ENCODE measurements around the gene EPS8. TPM values are rescaled to one million over a fixed set of nuclear protein-coding genes. Genes with fewer than 3 reads are reported as not detected.

Gene EPS8
- total RNA-seq, 1 experiment from 2014 or later = 232 TPM

DNA sequence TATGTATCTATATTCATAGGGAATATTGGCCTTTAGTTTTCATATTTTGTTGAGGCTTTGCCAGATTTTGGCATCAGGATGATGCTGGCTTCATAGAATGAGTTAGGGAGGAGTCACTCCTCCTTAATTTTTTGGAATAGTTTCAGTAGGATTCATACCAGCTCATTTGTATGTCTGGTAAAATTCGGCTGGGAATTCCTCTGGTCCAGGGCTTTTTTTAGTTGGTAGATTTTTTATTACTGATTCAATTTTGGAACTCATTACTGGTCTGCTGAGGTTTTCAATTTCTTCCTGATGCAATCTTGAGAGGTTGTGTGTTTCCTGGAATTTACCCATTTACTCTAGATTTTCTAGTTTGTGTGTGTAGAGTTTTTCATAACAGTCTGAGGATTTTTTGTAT, 175.2 kb downstream of the EPS8 start:
- Histone ChIP-seq H3K4me2 (no peak overlapping the region), H3K4me1 (replicated peaks; ENCODE audit: insufficient read depth) (no peaks in the 10 kb centered on the region), H3K27me3 (ENCODE audit: insufficient read depth, low read depth) (no peaks in the 10 kb centered on the region), H2AFZ (no peak overlapping the region), H3F3A (ENCODE audit: insufficient read depth, low read depth) (no peaks in the 10 kb centered on the region), H3K9me3 (ENCODE audit: insufficient read depth, low read depth) (peaks cover 23% of the 10 kb centered on the region; the same call in 1 of the 2 replicates), H3K79me2 (ENCODE audit: low read depth) (no peaks in the 10 kb centered on the region), H3K4me3 (no peak overlapping the region), H4K20me1 (ENCODE audit: insufficient read depth) (no peaks in the 10 kb centered on the region), H3K36me3 (ENCODE audit: low read depth) (no peaks in the 10 kb centered on the region; the same call in 1 of the 2 replicates), H3K9me2 (ENCODE audit: insufficient read depth) (no peaks in the 10 kb centered on the region), H3K27ac (no peak overlapping the region)
- BruUV-seq (replicated peaks) = no TSS peak
- POLR2A ChIA-PET (ENCODE audit: unreplicated experiment) = no interaction called here
- no peak for DNase-seq
- CTCF ChIA-PET = no interaction called here
- TF ChIP-seq EZH2 (IDR thresholded peaks at IDR 0.05; ENCODE audit: low read depth) = no peak
- intact Hi-C loops (cut with micrococcal nuclease; ENCODE audit: unreplicated experiment) = no loop called here

DNA sequence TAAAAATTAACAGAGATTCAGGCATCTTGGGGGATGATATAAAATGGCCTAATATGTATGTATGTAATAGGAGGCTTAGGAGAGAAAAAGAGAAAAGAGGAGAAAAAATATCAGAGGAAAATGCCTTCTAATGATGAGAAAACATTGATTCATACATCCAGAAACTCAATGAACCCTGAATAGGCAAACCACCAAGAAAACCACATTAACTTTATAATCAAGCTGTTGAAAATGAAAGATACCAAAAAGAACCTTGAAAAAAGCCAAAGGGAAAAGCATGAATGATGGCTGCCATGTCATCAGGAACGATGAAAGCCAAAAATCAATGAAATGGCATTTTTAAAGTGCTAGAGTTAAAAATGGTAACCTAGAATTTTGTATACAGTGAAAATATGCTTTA, 180.2 kb downstream of the EPS8 start:
- no peaks in the 10 kb centered on the region for H3F3A ChIP-seq (ENCODE audit: insufficient read depth, low read depth)
- H3K36me3 ChIP-seq (ENCODE audit: low read depth) = no peaks in the 10 kb centered on the region
- H4K20me1 ChIP-seq (ENCODE audit: insufficient read depth) = no peaks in the 10 kb centered on the region
- no peak overlapping the region for H3K4me2 ChIP-seq
- no peaks in the 10 kb centered on the region for H3K79me2 ChIP-seq (ENCODE audit: low read depth)
- H3K9me3 ChIP-seq (ENCODE audit: insufficient read depth, low read depth) = peaks cover 4% of the 10 kb centered on the region; the same call in 1 of the 2 replicates
- H3K27me3 ChIP-seq (ENCODE audit: insufficient read depth, low read depth) = no peaks in the 10 kb centered on the region
- no peaks in the 10 kb centered on the region for H3K9me2 ChIP-seq (ENCODE audit: insufficient read depth)
- H3K4me3 ChIP-seq = no peak overlapping the region
- TF ChIP-seq, protein P1, sequence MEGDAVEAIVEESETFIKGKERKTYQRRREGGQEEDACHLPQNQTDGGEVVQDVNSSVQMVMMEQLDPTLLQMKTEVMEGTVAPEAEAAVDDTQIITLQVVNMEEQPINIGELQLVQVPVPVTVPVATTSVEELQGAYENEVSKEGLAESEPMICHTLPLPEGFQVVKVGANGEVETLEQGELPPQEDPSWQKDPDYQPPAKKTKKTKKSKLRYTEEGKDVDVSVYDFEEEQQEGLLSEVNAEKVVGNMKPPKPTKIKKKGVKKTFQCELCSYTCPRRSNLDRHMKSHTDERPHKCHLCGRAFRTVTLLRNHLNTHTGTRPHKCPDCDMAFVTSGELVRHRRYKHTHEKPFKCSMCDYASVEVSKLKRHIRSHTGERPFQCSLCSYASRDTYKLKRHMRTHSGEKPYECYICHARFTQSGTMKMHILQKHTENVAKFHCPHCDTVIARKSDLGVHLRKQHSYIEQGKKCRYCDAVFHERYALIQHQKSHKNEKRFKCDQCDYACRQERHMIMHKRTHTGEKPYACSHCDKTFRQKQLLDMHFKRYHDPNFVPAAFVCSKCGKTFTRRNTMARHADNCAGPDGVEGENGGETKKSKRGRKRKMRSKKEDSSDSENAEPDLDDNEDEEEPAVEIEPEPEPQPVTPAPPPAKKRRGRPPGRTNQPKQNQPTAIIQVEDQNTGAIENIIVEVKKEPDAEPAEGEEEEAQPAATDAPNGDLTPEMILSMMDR (conservative IDR thresholded peaks at IDR 0.05) = no peak
- no peak for TF ChIP-seq EZH2 (IDR thresholded peaks at IDR 0.05; ENCODE audit: low read depth)
- POLR2A ChIA-PET (ENCODE audit: unreplicated experiment) = interaction anchor here (0.6 kb wide), 1 partner anchor 9 kb away, joined by 6 read pairs; no protein-coding TSS in a partner anchor
- BruUV-seq (replicated peaks) = no TSS peak
- no peak overlapping the region for H3K27ac ChIP-seq
- CTCF ChIA-PET = interaction anchor here (1.5 kb wide), 1 partner anchor 24 kb away, joined by 4 read pairs; no protein-coding TSS in a partner anchor
- intact Hi-C loops (cut with micrococcal nuclease; ENCODE audit: unreplicated experiment) = no loop called here
- no peaks in the 10 kb centered on the region for H3K4me1 ChIP-seq (replicated peaks; ENCODE audit: insufficient read depth)
- H2AFZ ChIP-seq = no peak overlapping the region
- no peak for DNase-seq

DNA sequence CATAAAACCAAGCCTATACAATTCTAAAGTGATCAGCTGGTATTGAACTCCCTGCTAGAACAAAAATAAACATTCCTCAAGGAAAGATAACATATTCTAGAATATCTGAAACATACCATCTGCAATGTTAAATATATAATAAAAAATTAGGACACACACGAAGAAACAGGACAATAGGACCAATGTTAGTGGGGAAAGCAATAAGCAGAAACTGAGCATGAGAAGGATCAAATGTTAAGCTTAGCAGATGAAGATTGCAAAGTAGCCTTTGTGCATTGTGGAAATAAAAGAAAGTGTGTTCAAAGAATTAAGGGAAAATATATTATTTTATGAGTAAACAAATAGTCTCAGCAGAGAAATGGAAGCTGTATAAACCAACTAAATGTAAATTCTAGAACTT, 180.8 kb downstream of the EPS8 start:
- H3K9me2 ChIP-seq (ENCODE audit: insufficient read depth) = no peaks in the 10 kb centered on the region
- no peaks in the 10 kb centered on the region for H3K79me2 ChIP-seq (ENCODE audit: low read depth)
- H2AFZ ChIP-seq = no peak overlapping the region
- intact Hi-C loops (cut with micrococcal nuclease; ENCODE audit: unreplicated experiment) = no loop called here
- no peak overlapping the region for H3K4me3 ChIP-seq
- H3K9me3 ChIP-seq (ENCODE audit: insufficient read depth, low read depth) = peaks cover 4% of the 10 kb centered on the region; the same call in 1 of the 2 replicates
- H3F3A ChIP-seq (ENCODE audit: insufficient read depth, low read depth) = no peaks in the 10 kb centered on the region
- ChIA-PET CTCF (interaction anchor here (1.5 kb wide), 1 partner anchor 24 kb away, joined by 4 read pairs; no protein-coding TSS in a partner anchor), POLR2A (ENCODE audit: unreplicated experiment) (interaction anchor here (0.5 to 0.6 kb wide), 2 partner anchors 8 to 165 kb away, joined by 6 to 9 read pairs; no protein-coding TSS in a partner anchor)
- H3K36me3 ChIP-seq (ENCODE audit: low read depth) = no peaks in the 10 kb centered on the region
- TF ChIP-seq, protein P1 (conservative IDR thresholded peaks at IDR 0.05) = no peak
- no peak for TF ChIP-seq EZH2 (IDR thresholded peaks at IDR 0.05; ENCODE audit: low read depth)
- DNase-seq = no peak
- H3K27me3 ChIP-seq (ENCODE audit: insufficient read depth, low read depth) = no peaks in the 10 kb centered on the region
- no TSS peak for BruUV-seq (replicated peaks)
- H3K27ac ChIP-seq = no peak overlapping the region
- H3K4me2 ChIP-seq = no peak overlapping the region
- H4K20me1 ChIP-seq (ENCODE audit: insufficient read depth) = no peaks in the 10 kb centered on the region
- H3K4me1 ChIP-seq (replicated peaks; ENCODE audit: insufficient read depth) = no peaks in the 10 kb centered on the region

All from PC-9 (cell line).